Stomach (tissue), 4 donors: ENCODE measurements around the gene LMAN1.

Experiments
- POLR2A ChIP-seq, 4 donors: fragments of 450-650 bp; IDR thresholded peaks; one replicate each; pipeline ENCODE4 v1.6.1; 2016; ENCODE audit warnings: antibody characterized with exemption in 4 of 4, control low read depth in 2 of 4, mild to moderate bottlenecking in 1 of 4, moderate library complexity in 1 of 4
- POLR2AphosphoS5 ChIP-seq, 3 donors: sonication (generic); formaldehyde crosslinking; IDR thresholded peaks; one replicate each; pipeline ENCODE4 v1.6.1; 2016; ENCODE audit warnings: antibody characterized with exemption in 3 of 3
- TF ChIP-seq, protein P1 (sequence below), 7 experiments: fragments of 450-650 bp in 4 of 7; fragments of 200-600 bp in 3 of 7; sonication (generic) in 3 of 7; IDR thresholded peaks; one replicate each; pipeline ENCODE4 v1.5.1; 2016 to 2019; ENCODE audit warnings: antibody characterized with exemption in 7 of 7, control low read depth in 2 of 7, mild to moderate bottlenecking in 1 of 7

DNA sequence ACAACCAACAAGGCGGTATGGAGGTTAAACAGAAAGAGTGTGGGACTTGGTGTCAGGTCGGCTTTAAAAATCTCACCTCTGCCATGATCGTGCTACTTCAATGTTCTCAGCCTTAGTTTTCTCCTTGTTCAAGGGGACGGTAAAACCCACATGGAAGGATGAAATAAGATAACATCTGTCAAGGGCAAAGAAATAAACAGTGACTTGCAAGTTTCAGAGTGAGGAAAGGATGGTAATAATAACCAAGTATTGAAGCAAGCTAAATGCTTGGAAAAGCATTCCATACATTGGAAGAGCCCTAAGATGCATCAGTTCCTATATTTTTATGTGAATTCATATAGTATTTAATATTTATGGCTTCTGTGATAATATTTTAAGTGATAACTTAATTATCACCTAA lies 29.8 kb upstream of the LMAN1 start:
- TF ChIP-seq POLR2AphosphoS5 (IDR thresholded peaks at IDR 0.05) (no peak), POLR2A (IDR thresholded peaks at IDR 0.05) (no peak)
- TF ChIP-seq, protein P1, sequence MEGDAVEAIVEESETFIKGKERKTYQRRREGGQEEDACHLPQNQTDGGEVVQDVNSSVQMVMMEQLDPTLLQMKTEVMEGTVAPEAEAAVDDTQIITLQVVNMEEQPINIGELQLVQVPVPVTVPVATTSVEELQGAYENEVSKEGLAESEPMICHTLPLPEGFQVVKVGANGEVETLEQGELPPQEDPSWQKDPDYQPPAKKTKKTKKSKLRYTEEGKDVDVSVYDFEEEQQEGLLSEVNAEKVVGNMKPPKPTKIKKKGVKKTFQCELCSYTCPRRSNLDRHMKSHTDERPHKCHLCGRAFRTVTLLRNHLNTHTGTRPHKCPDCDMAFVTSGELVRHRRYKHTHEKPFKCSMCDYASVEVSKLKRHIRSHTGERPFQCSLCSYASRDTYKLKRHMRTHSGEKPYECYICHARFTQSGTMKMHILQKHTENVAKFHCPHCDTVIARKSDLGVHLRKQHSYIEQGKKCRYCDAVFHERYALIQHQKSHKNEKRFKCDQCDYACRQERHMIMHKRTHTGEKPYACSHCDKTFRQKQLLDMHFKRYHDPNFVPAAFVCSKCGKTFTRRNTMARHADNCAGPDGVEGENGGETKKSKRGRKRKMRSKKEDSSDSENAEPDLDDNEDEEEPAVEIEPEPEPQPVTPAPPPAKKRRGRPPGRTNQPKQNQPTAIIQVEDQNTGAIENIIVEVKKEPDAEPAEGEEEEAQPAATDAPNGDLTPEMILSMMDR (IDR thresholded peaks at IDR 0.05): no peak
